GM21390 (cell line): ENCODE data around the gene MINDY4.

Source experiments
- ATAC-seq: cut with Tn5 transposase; IDR thresholded peaks from one replicate; pipeline ENCODE4 v1.9.1; 2021; ENCODE audit not compliant: unreplicated experiment

Gene MINDY4

DNA sequence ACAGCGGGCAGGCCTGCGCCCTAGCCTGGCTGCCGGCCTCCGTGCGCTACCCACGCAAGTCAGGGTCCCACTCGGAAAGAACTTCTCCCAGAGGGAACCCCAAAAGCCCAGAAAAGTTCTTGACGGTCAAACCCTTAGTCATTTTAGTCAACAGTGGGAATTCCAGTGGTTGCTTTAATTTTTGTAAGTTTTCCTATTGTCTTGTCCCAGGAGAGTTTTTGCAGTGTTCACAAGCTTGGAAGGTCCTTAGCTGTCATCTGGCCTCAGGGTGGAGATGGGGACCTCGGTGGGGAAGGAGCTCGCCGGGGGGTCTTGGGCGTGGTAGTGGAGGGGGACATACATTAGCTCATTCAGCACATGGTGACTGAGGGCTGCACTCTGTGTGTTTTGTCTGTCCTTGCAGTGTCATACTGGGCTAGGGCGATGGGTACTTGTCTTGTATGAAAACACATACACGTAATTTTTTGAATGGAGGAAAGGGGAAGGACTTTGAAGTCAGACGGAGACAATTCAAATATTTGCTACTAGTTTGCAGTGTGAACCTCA is 736 bp downstream of the MINDY4 start:
- peak; percentile 30 for ATAC-seq

DNA sequence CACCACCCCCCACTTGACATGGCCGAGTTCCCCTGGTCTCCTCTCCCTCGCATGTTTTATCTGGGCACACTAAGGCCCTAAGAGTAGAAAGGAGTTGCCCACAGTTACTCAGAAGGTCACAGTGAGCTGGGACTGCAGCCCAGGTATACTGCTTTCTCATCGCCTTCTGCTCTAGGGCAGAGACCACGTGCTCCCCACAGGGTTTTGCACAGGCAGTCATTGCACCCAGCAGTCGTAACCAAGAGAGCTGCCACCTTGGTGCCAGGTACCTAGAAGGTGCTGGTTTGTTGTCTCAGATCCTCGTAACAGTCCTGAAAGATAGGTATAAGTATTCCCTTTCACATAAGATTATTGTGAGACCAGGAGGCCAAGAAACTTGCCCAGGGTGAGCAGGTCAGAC is 1.8 kb downstream of the MINDY4 start:
- ATAC-seq, result no peak

DNA sequence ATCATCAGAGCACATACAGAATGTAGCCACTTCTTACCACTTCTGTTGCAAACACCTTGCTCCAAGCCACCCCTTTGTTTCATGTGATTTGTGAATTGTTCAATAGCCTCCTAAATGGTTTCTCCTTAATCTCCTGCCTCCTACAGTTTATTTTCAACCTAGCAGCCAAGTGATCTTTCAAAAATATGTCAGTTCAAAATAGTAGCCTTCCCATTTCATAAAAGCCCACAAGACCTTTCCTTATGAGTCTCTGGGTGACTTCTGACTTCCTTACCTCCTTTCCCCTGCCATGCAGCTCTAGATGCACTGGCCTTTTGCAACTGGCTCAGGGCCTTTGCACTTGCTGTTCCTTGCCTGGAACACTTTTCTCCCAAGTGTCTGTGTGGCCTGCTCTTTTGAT is 4.8 kb downstream of the MINDY4 start:
- no peak for ATAC-seq

DNA sequence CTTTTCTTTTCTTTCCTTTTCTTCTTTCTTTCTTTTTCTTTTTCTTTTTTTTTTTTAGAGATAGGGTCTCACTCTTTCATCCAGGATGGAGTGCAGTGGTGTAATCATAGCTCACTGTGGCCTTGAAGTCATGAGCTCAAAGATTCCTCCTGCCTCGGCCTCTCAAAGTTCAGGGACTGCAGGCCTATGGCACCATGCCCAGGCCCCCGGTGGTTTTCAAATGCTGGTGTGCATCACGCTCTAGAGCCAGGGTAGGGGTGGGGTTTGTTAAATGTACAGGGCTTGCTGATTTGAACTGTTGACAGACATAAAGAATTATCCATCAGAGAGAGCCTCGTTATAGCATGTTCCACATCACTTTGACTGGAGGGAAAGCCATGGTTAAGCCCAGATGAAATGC is 5.8 kb downstream of the MINDY4 start:
- no peak for ATAC-seq

DNA sequence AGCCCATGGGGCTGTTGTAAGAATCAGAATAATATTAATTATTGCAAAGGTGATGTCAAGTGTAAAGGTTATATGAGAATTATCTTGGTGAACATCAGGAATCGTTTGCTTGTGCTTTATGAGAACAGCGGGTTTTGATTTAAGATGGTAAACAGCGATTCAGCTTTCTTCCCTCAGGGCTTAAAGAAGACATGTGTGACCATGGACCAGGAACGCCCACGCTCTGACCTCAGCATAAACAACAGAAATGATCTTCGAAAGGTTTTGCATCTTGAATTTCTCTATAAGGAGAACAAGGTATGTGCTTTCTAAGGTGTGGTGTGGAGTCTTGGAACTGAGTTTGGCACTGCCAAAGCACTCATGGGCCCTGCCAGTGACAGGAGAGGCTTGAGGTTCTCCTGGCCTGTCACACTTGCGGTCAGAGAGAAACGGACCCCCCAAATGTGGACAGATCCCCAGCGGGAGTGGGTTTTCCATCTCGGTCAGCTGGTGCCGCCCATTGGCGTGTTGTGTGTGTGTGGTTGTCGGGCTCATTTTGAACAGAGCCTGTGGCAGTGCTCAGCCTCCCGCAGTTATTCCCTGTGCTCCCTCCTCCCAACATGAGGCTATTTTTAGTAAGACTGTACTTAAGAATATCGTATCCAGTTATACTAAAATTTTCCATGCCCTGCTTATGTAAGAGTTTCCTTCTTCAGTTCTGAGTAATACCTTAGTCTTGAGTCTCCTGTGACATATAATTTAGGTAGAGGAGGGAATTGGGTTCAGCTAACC is 7.2 kb downstream of the MINDY4 start:
- no peak for ATAC-seq

DNA sequence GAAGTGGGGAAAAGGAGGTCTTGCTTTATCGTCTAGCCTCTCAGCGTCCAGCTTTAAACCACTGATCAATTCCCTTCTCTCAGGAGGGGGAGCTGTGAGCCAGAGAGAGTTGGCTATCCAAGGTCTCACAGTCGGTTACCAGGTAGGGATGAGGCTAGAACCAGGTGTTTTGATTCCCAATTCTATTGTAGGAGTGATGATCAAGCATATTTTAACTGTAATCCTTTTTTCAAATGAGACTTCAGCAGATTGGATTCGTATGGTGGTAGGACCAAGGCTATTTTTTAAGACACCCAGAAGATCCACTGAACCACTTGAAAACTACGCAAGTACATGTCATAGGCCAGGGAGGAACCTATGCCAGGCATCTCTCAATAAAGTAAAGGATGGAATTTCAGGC is 8.4 kb downstream of the MINDY4 start:
- ATAC-seq, result no peak

DNA sequence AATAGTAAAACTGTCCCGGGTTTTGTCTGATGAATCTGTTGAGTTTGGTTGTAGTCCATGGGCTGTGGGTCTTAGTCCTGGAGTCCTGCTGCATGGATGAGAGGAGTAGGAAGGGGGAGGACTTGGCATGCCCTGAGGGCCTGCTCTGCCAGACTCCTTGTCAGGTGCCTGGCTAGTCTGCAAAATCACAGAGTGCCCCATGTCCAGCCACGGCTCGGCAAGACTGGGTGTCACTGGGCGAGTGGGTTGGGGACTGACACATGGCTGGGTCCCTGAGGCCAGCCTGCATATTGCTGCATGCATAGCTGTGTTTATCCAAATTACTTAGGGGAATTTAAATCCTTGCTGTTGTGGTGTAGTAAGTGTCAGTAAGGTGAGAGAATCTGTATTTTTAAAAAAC is 9.7 kb downstream of the MINDY4 start:
- no peak for ATAC-seq

DNA sequence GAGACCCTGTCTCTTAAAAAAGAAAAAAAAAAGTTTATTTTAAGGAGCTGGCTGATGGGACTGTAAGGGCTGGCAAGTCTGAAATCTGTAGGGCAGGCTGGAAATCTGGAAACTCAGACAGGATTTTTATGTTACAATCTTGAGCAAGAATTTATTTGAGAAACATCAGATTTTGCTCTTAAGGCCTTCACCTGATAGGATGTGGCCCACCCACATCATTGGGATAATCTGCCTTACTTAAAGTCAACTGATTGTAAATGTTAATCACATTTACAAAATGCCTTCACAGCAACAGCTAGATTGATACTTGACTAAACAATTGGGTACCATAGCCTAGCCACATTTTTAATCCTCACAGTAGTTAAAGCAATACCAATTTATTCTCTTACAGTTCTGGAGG is 11.5 kb downstream of the MINDY4 start:
- no peak for ATAC-seq

DNA sequence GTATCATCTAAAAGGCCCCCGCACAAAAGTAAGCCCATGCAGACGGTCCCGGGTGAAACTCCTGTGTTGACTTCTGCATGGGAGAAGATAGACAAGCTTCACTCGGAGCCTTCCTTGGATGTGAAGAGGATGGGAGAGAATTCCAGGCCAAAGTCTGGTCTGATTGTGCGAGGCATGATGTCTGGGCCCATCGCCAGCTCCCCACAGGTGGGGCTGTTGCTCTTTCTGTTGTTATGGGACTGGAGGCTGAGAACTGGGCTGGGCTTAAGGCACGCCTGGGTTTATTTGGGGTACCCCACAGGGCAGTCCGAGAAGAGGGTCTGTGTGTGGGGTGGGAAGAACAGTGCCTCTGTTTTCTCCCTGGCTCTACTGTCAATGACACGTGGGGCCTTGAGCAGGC is 14.6 kb downstream of the MINDY4 start:
- ATAC-seq, result no peak

DNA sequence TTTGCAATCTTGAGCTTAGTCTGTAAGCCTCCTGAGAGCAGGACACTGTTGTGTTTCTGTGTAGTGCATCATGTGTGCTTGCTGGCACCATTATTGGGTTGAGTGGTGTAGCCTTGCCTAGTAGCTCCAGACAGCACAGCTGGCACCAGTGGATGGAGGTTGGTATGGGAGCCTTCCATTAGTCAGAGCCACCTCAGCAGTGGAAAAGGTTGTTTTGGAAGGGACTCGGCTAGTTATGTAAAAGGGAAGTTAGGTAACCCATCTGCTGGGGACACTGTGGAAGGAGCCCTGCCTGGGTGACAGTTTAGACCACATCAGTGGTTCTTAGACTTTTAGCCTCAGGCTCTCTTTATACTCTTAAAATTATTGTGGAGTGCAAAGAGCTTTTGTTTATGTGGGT is 16.3 kb downstream of the MINDY4 start:
- ATAC-seq, result no peak

DNA sequence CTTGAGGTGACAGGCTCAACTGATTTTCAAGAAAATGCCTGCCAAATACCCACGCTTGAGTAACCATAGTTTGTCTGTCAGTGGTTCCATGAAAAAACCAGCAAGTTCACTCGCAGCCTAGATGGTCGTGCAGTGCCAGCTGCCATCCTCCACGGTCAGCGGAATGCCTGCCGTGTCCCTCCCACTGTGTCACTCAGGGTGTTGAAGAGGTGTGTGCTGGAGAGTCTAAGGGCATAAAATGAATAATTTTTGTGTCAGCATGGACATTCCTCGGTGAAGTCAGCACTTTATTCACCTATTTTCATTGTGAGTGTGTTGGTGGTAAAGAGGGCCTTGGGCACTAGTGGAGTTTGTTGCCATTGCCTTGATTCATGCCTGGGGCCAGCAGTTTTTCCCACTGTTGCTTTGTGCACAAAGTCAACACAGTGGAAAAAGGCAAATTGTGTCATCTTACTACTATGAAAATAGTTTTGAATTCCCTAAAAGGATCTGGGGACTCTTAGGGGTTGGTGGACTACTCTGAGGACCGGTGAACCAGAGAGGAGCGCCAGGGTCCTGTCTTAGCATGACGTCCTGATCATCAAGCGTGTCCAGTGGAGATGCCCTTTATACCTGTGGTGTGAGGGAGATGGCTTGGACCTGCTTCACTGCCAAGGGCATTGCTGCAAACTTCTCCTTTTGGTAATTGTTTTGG is 17.6 kb downstream of the MINDY4 start:
- ATAC-seq, result no peak

DNA sequence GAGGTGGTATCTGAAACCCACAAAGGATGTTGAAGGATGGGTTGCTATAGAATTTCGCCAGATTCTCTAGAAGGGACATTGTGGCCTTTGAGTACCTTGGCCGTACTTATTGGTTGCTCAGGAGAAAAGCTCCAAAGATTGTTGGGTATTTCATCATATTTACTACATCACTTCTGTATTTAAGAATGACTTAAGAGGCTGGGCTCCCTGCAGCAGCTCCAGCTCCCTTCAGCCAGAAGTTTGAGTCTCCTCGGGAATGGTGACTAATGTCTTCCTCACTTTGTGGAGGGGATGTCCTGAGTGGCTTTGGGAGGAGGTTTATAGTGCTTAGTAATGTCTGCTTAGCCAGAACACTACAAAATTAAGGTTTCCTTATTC is 18.1 kb downstream of the MINDY4 start:
- no peak for ATAC-seq

DNA sequence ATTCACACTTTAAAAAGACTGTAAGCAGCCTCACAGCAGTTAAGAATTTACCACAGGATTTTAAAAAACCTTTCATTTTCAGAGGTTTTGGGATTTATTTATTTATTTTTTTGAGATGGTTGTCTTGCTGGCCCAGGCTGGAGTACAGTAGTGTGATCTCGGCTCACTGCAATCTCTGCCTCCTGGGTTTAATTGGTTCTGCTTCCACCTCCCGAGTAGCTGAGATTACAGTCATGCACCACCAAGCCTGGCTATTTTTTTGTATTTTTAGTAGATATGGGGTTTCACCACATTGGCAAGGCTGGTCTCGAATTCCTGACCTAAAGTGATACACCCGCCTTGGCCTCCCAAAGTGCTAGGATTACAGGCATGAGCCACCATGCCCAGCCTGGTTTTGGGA is 19.1 kb downstream of the MINDY4 start:
- ATAC-seq, result no peak

DNA sequence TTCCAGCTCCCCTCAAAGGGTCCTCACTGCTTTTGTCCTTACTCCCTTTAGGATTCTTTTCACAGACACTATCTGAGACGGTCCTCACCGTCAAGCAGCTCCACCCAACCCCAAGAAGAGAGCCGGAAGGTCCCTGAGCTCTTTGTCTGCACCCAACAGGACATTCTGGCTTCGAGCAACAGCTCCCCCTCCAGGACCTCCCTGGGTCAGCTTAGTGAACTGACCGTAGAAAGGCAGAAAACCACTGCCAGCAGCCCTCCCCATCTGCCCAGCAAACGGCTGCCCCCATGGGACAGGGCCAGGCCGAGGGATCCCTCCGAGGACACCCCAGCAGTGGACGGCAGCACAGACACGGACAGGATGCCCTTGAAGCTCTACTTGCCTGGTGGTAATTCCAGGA is 19.9 kb downstream of the MINDY4 start:
- no peak for ATAC-seq

DNA sequence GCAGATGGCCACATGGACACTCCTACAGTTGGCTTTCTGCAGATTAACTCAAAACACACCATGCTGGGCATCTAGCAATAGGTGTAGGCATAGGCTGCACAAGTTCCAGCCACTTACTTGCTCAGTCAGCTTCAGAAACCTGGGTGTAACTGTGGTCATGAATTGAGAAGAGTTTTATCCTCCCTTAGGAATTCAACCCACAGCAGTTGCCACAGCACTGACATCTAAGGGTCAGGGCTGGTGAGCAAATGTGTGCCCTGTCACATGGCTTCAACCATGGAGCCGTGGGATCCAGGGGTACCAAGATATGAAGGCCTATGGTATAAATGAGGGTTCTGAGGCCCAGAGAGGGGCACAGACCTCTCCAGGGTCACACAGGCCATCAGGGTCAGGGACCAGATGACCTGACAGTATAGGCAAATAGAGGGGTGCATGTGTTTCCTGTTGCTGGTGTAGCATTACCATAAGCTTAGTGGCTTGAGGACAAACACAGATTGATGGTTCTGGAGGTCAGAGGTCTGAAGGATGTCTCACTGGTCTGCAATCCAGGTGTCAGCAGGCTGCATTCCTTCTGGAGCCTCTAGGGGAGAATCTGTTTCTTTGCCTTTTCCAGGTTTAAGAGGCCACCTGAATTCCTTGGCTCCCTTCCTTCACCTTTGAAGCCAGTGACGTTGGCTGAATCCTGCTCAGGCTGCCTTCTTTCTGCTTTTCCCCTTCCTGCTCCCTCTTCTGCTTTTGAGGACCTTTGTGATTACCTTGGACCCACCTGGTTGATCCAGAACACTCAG is 24.1 kb downstream of the MINDY4 start:
- no peak for ATAC-seq

DNA sequence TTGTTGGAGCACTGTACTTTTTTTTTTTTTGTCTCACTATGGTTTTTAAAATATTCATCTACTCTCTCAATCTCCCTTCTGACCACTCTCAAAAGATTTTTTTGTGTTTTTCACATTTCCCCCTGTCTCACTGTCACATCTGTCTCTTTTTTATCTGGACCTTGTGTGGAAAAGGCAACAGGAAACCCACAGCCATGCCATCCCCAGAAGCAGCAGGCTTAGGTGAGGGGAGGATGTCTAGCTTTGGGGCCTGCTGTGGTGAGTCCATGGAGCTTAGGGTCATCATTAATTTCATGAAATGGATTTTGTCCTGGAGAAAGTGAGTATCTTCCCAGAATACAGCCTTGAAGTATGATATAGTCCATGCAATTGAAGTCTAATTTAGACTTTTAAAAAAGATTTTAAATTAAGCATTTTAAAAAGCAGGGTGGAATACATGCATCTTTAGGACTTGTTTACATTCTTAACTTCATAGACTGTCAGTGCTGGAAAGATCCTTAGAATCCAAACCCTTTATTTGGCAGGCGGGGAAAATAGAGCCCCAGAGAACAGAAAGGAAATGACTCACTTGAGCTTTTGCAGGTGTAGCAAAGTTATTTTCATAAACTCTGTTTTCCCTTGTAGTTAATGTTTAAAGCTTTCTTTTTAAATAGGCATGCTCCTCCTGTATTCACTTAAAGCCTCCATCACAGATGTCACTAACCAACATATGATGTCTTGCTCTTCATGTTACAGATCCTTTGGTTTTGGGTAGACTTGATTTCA is 25.1 kb downstream of the MINDY4 start:
- no peak for ATAC-seq

DNA sequence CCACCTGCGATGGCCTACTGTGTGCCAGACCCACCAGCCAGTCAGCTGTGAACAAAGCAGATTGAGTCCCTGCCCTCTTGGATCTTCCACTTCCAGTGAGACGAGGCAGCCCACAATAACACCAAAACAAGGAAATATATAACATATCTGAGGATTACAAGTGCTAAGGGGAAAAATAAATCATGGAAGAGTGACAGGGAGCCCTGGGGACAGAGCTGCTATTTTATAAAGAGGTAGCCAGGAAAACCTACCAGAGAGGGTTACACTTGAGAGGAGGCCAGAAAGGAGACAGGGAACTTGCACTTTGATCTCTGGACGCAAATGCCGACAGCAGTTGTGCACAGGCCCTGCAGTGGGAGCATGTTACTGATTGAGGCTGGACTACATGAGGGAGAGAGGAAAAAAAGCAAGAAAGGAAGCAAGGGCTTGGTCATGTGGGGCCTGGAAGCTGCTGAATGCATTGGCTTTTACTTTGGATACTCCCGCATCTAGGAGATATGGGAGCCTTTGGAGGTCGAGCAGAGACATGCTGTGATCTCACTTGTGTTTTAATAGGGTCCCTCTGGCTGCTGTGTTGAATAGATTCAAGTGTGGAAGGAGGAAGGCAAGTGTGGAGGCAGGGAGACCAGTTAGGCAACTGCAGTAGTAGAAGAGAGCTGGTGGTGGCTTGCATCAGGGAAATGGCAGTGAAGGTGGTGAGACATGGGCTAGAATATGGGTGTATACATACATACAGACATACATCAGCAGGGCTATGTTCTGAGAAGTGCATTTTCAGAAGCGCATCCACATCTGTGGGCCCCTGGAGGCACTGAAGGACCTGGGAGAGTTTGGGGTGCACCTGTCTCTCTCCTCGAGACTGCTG is 26.2 kb downstream of the MINDY4 start:
- ATAC-seq, result no peak

DNA sequence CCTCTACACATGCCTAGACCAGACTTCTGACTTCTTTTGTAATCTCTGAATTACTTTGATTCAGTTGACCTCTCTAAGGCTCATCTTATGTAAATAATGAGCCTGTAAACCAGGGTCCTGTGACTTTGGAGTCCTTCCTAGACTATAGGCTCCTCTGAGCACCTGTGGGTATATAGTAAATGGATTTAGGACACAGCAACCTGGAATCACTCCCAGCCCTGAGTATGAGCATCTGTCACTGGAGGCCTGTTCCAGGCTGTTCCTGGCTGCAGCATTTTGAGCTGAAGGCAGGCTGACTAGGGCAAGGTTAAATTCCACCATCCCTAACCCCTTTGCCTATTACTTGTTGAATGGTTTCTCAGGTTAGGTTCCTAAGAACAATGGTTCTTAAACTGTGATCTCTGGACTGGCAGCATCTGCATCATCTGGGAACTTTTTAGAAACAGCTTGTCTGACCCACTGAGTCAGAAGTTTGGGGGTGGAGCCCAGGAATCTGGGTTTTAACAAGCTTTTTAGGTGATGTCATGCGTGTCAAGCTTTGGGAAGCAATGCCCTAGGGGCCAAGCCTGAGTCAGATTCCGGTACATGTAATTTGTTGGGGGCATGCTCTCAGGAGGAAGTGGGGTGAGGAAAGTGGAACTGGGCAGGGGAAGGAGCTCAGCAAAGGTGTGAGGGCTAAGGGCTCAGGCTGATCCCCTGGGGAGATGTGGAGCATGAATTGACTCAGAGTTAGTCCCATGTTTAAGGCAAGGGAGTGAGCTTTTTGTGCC is 28.2 kb downstream of the MINDY4 start:
- ATAC-seq, result peak; percentile 74

DNA sequence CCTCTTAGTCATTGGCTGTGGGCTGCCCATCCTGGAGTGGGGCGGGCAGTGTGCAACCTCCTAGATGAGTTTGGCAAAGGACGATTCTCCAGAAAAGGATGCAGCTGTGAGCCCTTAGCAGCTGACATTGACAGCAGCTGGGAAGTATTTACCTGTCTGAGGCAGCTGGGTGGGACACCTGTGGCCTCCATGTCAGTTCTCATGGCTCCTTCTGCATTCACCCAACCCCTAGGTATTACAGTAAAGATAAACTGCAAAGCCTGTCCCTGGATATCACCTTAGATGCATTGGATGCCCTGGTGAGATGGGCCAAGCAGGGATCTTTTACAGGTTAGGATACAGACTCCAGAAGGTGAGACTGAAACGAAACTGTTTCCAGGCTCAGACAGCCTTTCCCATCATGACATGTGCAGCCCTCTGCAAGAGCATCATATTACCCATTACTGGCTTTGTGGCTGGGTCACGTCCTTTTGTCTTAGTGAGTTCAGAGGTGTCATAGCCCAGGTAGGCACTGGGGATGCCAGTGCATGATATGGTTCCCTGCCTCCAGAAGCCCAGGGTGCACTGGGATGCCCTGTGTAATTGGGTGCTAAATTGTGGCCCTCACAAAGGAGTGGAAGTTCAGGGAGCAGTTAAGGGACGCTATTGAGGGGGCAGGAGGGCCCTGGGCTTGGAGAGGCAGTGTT is 28.9 kb downstream of the MINDY4 start:
- no peak for ATAC-seq
